ENCODE data around the gene FIS1.

- TF ChIP-seq CTCF (IDR thresholded peaks at IDR 0.05) (no peak), POLR2A (IDR thresholded peaks at IDR 0.05) (no peak)
Measured at GRCh38 chr7:101269664-101270063, 24.8 kb upstream of the FIS1 start.
